HG03442 (cell line): ENCODE results near the gene KIF18B.

ENCODE experiments used
- ATAC-seq: cut with Tn5 transposase; IDR thresholded peaks from one replicate; pipeline ENCODE4 v1.9.1; 2021; ENCODE audit warnings: mild to moderate bottlenecking, moderate library complexity; ENCODE audit not compliant: unreplicated experiment

KIF18B gene

GRCh38 chr17:44907729-44908470 lies 39.7 kb downstream of the KIF18B start:
- ATAC-seq = no peak

DNA sequence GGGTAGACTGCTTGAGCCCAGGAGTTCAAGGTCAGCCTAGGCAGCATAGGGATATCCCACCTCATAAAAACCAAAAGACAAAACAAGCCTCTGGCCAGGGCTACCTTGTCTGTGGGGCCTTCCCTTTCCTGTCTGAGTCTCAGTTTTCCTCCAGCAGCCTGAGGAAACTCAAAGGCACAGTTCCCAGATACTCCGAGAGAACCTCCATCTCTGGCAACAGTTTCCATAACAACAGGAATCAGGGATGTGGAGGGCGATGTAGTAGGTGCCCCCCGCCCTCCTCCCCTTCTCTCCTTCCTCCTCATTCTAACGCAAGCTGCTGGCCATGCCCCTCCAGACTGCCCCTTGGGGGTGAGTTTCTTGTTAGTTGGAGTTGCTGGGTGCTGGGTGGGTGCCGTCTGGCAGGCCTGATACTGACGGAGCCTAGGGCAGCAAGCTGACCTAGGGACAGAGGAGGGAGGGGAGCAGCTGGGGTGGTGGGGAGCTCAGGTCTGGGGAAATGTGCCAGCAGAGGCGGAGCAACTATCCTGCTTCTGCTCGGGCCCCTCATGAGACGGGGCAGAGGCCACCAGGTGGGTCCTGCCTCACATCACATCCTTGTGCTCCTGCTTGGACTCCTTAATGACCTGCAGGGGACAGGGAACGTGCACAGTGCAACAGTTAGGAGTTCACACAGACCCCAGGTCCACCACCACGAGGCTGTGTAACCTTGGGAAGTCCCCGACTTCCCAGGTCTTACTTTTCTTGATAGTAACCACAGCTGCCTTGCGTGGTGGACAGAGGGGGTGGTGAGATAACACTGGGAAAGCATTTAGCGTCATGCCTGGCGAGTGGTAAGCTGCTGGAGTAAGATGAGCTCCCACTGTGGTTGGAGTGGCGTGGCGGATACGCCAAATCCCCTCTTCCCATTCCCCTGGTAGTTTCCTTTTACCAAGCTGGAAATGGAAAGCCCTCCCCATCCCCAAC lies 40.5 kb downstream of the KIF18B start:
- ATAC-seq = no peak

DNA sequence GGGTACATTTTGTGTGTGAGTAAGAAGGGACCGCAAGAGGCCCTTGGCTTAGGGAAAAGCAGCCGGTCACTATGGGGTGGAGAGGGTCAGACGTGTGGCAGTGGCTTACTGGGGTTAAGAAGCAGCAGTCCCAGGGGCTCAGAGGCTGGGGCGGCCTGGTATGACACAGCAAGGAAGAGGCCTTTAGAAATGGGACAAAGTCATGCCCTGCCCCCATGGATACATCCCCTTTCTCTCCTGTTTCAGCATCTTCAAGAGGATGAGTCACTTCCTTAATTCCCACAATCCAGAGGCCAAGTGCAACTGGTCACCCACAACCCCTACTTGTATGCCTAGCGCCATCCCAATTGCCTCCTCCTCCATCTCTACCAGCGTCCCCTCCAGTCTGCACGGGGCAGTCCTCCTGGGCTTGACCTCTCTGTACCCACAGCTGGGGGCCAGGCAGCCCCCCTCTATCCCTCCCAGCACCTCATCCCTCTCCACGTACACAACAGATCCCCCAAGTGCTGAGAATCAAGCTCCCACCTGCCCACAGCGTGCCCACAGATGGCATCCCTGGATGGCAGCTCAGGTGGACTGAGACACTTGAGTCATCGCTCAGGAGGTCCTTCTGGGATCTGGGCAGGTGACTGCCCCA lies 41.4 kb downstream of the KIF18B start:
- no peak for ATAC-seq

DNA sequence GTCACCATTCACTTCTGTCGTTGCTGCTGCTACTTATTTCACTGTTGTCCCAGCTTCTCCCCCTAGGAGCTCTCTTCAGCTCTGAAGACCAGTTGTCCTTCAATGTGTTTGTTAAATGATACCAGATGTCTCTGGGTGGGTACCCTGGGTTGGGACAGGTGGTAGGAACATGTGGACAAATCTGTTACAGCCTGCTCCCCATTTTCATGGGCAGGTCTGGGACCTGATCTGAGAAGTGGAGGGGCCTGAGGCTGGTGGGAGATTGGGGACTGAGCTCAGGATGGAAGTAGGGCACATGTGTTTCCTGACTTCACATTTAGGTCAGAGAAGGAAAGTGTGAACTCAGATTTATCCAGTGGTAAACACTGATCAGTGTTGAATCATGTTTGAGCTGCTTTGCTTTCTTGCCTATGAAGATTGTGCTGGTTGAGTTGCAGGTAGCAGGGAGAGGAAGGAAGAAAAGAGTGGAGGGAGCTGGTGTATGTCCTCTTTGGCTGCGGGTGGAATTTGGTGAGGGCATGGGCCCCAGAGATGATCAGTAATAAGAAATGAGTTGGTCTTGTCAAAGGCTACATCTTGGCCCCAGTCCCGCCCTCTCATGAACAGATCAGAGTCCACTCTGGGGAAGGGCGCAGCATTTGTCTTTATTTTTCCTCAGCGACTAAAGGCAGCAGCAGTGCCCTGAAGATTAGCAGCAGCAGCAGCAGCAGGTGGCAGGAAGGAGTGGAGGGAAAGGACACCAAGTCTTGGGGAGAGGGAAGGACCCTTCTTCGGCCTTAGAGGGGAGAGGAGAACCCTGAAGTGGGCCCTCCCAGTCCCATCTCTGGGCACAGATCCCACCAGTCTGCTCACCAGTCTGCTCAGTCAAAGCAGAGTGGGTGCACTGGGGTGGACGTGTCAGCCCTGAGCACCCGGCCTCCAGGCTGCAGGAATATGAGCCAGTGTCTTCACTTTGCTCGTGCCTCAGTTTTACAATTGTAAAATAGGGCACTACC lies 42.3 kb downstream of the KIF18B start:
- no peak for ATAC-seq

DNA sequence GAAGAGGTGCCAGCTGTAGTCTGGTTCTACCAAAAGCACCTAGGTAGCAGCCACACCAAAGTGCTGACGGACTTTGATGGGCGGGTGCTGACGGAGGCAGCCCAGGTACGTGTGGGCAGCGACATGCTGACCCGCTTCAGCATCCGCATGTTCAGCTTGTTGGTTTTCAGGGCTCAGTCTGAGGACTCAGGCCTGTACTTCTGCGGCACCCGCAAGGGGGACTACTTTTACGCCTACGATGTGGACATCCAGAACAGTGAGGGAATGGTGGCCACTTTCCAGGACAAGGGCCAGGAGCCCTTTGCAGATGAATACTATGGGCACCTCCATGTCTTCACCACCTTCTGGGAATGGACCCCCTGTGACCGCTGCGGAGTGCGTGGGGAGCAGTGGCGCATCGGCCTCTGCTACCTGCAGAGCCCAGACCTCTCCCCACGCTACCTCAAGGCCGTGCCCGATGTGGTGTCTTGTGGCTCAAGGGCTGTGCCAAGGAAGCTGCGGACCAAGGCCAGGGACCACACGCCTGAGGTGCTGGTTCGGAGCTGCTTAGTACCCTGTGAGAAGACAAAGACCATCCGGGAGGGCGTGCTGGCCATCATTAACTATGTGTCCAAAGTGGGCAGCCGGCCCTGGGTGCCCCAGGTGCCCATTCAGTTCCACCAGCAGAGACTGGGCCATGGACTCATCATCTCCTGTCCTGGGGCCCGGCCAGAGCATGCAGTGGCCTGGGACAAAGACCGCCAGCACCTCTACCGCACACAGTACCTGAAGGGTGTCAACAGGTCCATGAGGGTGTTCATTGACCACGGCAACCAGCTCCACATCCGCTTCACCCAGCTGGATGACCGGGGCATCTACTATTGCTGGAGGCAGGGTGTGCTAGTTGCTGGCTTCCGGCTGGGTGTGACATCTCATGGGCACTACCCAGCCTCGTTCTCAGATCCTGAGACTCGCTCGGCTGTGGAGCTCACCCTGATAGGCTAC lies 43.3 kb downstream of the KIF18B start:
- ATAC-seq = no peak

GRCh38 chr17:44903012-44903685 lies 44.4 kb downstream of the KIF18B start:
- no peak for ATAC-seq

- ATAC-seq = no peak
These were observed 45.3 kb downstream of the KIF18B start for GRCh38 chr17:44902135-44902760.

GRCh38 chr17:44901411-44901921 lies 46.1 kb downstream of the KIF18B start:
- ATAC-seq = no peak

DNA sequence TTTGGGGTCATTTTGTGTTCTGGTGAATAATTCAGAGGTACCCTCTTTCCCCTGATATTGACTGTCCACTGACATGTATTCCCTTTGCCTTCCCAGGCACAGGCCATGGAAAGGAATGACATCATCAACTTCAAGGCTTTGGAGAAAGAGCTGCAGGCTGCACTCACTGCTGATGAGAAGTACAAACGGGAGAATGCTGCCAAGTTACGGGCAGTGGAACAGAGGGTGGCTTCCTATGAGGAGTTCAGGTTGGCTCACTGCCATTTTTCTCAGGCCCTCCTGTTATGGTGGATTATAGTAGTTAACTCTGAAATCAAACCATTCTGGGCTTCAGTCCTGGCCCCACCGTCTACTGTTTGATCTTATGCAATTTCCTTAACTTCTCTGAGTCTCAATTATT lies 46.7 kb downstream of the KIF18B start:
- ATAC-seq = no peak

DNA sequence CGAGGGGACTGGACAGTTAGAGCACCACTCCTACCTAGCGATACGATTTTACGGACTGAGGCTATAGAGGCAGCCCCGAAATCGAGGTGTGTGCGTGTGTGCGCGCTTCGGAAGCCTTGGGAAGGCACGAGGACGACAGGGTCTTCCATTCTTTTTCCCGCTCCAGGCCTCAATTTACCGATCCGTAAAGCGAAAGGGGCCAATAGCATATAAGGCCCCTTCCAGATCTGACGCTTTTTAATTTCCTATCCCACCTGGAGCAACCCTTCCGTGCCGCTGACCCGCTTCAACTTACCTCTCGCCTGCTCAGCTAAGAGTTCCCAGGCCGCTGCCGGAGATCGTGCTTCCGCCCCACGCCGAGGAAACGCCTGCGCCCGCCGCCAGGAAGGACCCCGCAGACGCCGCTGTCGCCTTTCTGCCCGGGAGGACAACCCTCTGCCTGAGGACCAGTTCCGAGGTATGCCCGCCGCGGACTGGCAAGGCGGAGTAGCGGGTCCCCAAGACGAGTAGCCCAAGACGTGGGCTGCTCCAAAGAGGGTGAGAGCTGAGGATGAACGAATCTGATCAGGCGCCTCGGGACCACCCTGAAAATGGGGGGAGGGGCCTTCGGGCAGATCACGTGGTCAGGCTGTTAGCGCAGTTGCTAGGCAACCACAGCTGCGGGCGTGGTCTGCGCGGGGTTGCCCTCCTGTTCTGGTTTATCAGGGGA lies 48.3 kb downstream of the KIF18B start, which contains the start of gene EFTUD2:
TSS of gene EFTUD2 (minus strand) at position 372 of the 709 bp plus-strand sequence. CDS start 4,924 bp downstream, outside the sequence.
- ATAC-seq = peak; percentile 68

DNA sequence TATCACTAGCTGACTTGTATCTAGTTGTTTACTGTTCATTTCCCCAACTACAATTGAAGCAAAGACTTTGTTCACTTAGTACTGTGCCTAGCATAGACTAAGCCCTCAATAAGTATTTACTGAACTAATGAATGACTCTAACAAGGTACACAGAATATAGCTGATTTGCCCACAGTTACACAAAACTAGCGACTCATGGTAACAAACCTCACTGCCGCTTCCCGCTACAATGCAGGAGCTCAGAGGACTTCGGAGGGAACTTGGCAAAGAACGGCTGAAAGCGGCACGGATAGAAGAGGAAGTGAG lies 48.9 kb downstream of the KIF18B start:
- no peak for ATAC-seq

GRCh38 chr17:44894642-44895041 lies 52.9 kb downstream of the KIF18B start:
- no peak for ATAC-seq

DNA sequence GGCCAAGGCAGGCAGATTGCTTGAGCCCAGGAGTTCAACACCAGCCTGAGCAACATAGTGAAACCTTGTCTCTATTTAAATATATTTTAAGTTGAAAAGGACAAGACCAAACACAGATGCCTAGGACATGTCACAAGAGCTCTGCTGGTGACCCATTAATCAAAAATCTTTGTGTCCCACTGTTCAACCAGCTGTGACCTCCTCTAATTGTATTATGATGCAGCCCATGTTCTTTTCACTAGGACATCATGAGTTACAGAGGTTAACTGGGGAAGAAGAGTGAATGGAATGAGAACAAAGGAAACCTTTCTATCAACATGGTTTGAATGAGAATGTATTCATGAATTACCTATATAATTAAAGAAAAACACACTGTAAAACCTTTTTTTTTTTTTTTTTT lies 55.3 kb downstream of the KIF18B start:
- no peak for ATAC-seq

DNA sequence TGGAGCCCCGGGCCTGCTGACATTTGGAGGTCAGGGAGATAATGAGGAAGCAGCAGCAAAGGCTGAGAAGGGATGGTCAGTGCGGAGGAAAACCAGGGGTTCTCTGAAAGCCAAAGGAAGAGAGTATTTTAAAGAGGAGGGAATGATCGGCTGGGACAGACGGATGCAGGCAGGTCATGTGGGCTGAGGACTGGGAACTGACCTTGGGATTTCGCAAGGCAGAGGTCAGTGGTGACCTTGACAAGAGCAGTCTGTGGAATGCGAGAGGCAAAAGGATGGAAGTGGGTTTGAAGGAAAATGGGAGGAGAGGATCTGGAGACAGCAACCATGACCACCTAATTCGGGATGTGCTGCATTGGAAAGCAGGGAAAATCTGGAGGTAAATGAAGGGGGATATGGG lies 58.6 kb downstream of the KIF18B start:
- ATAC-seq = no peak

GRCh38 chr17:44887971-44888954 lies 59.3 kb downstream of the KIF18B start:
- no peak for ATAC-seq

GRCh38 chr17:44887016-44887415 lies 60.6 kb downstream of the KIF18B start:
- ATAC-seq = no peak
